HUDEP-2 (cell line): ENCODE results near the gene TMEM202.
"Not testable (repeated sequence)": the region's sequence is repeated elsewhere in the genome, so short reads cannot be mapped to it uniquely, and the experiment has no call there.

ENCODE experiments used
- DNase-seq, 76 experiments: peaks; one replicate each; lab custom pipeline; 2025; ENCODE audit not compliant: unreplicated experiment in 76 of 76; lab: John Stamatoyannopoulos, UW

The TMEM202 gene

GRCh38 chr15:72397796-72398588 is at the start of gene TMEM202:
TMEM202 (plus strand) TSS chr15:72398305; CDS start chr15:72398327, 22 bp downstream.
- no peak for DNase-seq

- no peak for DNase-seq
Measured at GRCh38 chr15:72353266-72353665, 44.8 kb upstream of the TMEM202 start.

GRCh38 chr15:72354496-72354895 is 43.6 kb upstream of the TMEM202 start:
- no peak for DNase-seq

DNA sequence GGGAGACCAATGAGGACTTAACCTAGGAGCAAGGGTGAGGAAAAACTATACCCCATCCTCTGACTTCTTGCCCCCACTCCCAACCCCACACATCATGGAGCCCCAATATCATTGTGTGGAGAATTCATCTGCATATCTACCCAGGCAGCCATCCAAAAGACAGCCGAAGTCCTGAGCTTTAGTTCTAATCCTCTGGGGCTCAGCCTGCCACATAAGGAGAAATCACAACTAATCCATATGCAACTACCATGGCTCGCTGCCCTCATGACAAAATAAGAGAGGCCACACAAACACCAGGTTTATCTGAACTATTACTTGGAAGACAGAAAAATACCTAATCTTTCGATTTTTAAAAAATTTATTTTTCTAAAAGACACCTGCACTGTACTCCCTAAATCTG is 40.0 kb upstream of the TMEM202 start:
- no peak for DNase-seq

DNA sequence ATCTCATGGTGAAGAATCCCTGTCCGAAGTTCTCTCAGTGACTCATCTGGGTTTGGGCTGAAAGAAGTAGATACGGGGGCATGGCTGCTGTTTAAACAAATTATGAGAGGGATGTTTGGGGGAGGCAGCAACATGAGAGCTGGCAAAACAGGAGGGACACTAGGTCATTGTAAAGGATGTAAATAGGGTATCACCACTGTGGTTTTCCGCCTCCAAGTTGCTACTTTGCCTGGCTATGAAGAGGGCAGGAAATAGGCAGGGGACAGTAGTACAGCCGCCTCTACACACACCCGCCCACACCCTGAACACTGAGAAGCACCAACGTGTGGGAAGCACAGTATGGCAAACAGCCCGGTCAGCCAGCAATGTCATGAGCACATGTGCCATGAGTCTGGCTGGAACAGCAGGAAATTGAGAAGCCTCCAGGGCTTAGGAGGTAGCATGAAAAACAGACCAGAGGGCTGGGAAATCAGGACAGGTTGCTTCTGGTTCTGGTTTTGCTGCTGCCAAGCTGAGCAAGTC is 39.4 kb upstream of the TMEM202 start:
- DNase-seq: peak in 63 of 76 experiments; percentile 3 to 82 (median 49)

GRCh38 chr15:72361176-72361575 is 36.9 kb upstream of the TMEM202 start:
- no peak for DNase-seq

DNA sequence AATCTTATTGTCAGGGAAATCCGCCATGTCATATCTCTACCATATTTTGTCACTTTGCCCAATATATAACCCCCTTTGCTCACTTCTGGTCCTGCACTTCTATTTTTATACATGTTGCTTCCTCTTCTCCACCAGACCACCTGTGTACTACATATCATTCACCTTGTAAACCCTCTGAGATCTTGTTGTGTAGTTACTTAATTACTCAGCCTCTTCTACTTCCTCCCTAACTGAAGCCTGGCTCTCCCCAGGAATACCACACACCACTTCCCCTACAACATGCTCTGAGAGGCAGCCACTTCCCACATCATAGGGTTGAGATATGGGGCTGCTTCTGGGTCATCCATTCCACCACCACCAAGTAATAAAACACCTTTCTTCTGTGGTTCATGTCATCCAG is 32.3 kb upstream of the TMEM202 start:
- no peak for DNase-seq

DNA sequence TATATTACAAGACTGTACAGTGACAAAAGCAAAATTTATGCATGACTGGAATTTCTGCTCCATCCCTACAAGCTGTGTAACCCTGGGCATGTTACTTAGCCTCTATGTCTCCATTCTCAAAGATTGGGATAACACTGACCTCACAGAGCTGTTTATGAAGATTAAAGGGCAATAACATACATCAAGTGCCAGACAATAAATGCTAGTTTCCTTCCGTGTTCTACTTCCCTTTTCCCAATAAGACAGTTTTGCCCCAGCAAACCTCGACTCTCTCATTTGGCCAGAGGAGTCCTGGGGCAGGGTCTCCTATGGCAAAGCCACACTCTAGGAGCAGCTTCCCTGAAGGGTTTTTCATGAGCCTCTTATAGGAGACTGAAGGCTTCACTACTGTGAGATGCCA is 29.8 kb upstream of the TMEM202 start:
- no peak for DNase-seq

DNA sequence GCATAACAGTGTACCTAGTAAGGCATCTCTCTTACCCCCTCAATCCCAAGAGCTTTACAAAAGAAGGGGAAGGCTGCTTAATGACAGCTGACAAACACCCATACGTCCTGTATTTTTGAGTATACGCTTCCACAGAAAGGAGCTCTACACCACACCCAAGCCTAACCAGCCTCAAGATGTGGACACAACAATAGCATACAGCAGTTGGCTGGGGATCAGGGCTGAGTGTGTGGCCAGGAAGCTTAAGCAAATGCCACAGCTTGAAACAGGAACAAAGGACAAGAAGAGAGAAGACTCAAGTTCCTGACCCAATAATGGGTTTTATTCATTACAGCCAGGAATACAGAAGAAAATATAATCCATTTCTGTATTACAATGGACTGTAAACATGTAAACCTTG is 29.2 kb upstream of the TMEM202 start:
- DNase-seq: no peak

DNA sequence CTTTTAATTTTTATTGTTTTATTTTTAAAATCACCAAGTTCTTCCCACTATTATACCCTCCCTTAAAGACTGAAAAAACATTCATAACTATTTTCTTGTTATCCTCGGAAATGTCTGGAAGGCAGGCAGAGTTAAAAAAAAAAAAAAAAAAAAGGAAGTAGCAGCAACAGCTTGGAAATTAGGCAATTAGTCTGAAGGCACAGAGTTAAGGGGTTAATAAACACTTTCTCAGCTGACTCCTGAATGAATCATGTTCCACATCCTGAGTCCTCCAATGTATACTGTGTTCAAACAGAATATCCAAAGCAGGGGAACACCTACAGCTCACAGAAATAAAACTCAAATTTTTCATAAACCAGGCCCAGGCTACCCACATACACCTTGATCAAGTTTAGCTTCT is 28.1 kb upstream of the TMEM202 start:
- DNase-seq: no peak

GRCh38 chr15:72372361-72372760 is 25.7 kb upstream of the TMEM202 start:
- DNase-seq: no peak

GRCh38 chr15:72375501-72375845 is 22.6 kb upstream of the TMEM202 start:
- peak in 33 of 76 experiments; percentile 5 to 61 (median 39) for DNase-seq

GRCh38 chr15:72375846-72376581 is 22.1 kb upstream of the TMEM202 start, which contains the start of gene HEXA:
HEXA (minus strand) TSS chr15:72376014; CDS start chr15:72375972, 42 bp downstream.
- DNase-seq: peak in 75 of 76 experiments; percentile 33 to 94 (median 87)

- DNase-seq: no peak
Measured at GRCh38 chr15:72377331-72377730, 20.8 kb upstream of the TMEM202 start.

GRCh38 chr15:72379106-72379505 is 19.0 kb upstream of the TMEM202 start:
- DNase-seq: not testable (repeated sequence)

GRCh38 chr15:72379856-72380430 is 18.2 kb upstream of the TMEM202 start:
- no peak for DNase-seq

DNA sequence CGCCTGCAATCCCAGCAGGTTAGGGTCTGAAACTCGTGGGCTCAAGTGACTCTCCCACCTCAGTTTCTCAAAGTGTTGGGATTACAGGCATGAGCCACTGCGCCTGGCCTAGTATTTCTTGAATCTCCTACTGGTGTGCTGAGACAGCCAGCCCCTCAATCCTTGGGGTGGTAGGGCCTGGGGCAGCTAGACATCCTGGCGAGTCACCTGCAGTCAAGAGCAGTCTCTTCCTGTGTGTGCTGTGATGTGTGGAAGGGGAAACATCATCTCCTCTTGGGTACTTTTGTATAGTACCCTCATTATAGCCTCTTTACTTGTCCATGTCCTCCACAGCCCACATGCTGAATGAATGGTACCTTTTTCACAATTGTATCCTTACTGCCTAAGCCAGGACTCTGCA is 17.4 kb upstream of the TMEM202 start:
- DNase-seq: no peak

DNA sequence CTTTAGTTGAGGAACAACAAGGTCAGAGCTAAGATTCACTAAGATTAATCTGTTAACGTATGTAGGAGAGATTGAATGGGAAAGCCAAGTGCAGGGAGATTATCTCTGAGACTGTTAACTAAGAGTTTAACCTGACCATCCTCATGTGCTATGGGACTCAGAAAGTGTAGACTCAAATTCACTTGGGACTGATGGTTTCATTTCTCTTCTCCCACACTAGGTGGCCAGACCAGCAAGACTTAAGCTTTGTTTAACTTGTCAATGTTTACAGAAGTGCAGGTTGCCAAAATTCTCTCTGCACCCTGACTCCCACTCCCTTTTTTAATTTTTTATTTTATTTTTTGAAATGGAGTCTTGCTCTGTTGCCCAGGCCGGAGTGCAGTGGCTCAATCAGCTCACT is 16.0 kb upstream of the TMEM202 start:
- no peak for DNase-seq

GRCh38 chr15:72387741-72388140 is 10.4 kb upstream of the TMEM202 start:
- no peak for DNase-seq

DNA sequence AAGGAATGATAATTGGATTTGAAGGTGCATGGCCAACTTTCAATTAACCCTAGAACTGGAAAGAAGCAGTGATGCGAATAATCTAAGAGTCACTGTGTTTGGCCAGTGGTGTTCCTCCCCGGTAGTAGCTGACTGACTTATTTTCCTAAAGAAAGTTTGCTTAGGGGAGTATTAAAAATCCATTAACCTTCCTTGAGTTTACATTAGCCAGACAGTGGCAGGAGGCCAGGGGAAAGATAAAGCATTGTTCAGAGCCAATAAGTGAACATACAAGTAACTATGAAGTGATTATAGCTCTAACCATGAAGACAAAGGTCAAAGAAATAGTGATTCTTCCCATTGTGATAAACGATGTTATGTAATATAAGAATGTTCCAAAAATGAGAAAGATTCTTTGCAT is 8.9 kb upstream of the TMEM202 start:
- no peak for DNase-seq

DNA sequence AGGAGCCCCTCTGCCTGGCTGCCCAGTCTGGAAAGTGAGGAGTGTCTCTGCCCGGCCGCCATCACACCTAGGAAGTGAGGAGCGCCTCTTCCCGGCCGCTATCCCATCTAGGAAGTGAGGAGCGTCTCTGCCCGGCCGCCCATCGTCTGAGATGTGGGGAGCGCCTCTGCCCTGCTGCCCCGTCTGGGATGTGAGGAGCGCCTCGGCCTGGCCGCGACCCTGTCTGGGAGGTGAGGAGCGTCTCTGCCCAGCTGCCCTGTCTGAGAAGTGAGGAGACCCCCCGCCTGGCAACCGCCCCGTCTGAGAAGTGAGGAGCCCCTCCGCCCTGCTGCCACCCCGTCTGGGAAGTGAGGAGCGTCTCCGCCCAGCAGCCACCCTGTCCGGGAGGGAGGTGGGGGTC is 1.8 kb upstream of the TMEM202 start:
- DNase-seq: not testable (repeated sequence)
